GM19324 (cell line): ENCODE data around the gene DIP2B.
"Not testable (repeated sequence)": the region's sequence is repeated elsewhere in the genome, so short reads cannot be mapped to it uniquely, and the experiment has no call there.

Source experiments
- ATAC-seq: cut with Tn5 transposase; IDR thresholded peaks from one replicate; pipeline ENCODE4 v1.9.1; 2021; ENCODE audit warnings: mild to moderate bottlenecking, moderate library complexity; ENCODE audit not compliant: unreplicated experiment, low FRiP score

Gene DIP2B

GRCh38 chr12:50517421-50518048 is 12.8 kb downstream of the DIP2B start:
- ATAC-seq: peak; percentile 45

DNA sequence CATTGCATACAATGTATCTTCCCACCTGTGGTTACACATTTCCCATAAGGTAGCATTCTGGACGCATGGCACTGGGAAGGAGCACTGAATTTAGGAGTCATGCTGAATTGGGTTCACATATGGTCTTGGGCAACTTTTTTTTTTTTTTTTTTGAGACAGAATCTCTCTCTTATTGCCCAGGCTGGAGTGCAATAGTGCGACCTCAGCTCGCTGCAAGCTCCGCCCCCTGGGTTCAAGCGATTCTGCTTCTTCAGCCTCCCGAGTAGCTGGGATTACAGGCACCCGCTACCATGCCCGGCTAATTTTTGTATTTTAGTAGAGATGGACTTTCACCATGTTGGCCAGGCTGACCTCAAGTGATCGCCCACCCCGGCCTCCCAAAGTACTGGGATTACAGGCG is 13.3 kb downstream of the DIP2B start:
- peak; percentile 1 for ATAC-seq

DNA sequence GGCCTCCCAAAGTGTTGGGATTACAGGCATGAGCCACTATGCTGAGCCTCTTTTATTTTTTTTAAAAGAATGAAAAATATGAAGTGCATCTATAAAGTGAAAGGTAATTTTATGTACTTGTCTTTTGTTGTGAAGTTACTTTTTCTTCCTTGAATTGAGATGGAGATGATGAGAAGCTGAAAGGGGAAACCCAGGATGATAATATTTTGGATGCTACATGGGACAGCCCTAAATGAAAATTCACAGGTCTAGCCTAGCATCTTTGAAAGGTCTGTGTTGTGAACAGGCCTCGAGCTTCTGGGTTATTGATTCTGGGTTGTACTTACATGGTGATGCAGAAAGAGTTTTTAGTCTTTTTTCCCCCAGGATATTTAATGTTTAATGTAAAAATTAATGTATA is 14.6 kb downstream of the DIP2B start:
- no peak for ATAC-seq

DNA sequence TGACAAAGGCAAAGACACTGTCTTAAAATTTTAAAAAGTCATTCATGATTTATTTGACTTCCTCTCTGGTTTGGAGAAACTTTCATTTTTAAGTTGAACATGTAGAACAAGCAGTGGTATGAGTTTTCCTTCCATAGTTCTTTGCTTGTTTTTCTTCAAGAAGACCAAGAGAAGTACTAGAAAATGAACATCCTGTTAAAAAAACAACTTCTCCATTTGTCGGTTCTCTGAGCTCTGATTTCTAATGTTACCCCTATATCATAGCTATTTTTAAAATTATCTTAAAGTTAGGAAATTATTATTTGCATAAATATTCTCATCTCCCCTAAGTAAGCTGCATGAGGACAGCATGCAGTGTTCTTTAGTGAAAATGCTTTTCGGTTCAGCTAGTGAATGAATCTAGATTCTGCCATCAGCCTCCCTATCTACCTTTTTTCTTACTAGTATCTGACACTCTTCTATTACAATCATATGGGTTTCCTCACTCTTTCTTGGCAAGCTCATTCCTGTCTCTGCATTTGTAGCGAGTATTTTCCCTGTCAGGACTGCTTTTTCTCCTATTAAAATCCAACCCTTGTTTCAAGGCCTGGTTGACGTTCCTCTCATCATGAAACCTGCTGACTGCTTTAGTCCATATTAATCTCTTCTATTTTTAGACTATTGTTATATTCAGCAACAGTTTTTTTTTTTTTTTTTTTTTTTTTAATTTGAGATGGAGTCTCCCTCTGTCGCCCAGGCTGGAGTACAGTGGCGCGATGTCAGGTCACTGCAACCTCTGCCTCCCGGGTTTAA is 15.8 kb downstream of the DIP2B start:
- ATAC-seq: no peak

DNA sequence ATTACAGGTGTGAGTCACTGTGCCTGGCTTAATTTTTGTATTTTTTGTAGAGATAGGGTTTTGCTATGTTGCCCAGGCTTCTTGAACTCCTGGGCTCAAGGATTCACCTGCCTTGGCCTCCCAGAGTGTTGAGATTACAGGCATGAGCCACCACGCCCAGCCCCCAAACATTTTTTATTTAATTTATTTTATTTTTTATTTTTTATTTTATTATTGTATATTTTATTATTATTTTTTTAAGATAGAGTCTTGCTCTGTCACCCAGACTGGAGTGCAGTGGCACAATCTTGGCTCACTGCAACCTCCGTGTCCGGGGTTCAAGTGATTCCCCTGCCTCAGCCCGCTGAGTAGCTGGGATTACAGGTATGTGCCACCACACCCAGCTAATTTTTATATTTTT is 17.0 kb downstream of the DIP2B start:
- ATAC-seq: not testable (repeated sequence)

DNA sequence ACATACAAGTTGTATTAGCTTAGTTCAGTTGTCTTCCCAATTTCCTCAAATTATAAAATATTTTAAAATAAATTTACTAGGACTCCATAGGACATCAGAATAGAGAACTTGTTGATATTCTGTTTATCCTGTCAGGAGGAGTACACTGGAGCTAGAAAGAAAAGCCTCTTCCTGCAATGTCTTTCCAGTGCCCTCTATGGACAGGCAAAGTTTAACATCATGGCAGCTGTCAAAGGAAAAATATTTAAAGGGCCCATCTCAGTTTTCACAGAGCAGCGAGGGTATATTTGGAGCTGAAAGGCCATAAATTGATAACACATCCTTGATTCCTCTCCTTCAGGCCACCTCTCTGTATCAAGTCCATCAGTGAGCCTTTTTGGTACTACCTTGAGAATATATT is 19.0 kb downstream of the DIP2B start:
- no peak for ATAC-seq

GRCh38 chr12:50524621-50525020 is 19.8 kb downstream of the DIP2B start:
- no peak for ATAC-seq

DNA sequence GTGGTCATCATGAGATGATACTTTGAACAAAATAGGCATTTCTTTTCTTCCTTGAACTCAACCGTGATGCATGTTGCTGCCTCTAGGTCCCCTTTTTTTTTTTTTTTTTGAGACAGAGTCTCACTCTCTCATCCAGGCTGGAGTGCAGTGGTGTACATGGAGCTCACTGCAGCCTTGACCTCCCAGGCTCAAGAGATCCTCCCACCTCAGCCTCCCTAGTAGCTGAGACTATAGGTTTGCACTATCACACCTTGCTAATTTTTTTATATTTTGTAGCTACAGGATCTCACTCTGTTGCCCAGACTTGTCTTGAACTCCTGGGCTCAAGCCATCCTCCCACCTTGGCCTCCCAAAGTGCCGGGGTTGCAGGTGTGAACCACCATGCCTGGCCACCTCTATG is 20.6 kb downstream of the DIP2B start:
- ATAC-seq: no peak

- no peak for ATAC-seq
Measured at GRCh38 chr12:50527359-50527726, 22.6 kb downstream of the DIP2B start.

DNA sequence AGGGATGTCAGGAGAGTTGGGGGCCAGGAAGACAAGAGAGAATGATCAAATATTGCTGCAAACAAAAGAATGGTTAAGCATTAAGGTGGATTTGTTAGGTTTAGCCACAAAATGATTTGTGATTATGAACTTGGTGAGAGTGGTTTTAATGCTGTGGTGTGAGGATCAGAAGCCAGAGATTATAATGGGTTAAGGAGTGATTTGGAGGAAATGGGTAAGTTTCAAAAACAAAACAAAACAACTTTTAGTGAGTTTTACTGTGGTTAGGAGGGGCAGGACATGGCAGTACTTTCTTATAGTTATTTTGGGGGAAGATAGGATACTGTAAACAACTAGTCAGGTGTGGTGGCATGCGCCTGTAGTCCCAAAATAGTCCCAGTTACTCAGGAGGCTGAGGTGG is 24.0 kb downstream of the DIP2B start:
- ATAC-seq: no peak

DNA sequence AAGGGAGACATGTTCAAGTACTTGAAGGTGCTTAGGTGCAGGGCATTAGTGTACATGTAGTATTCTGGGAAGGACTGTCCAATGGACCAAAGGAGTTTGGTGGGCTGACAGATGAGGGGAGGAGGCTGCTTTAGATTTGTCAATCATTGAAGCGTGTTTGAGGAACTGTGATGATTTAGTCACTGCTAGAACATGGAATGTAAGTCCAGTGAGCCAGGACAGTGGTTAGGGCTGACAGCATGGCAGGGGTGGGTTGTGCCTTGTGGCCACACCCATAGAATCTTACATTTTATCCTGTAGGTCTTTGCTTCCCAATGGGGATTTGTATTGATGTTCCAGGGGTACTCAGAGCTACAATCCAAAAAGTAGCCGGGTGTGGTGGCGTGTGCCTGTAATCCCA is 24.6 kb downstream of the DIP2B start:
- no peak for ATAC-seq

- ATAC-seq: no peak
Measured at GRCh38 chr12:50530532-50530931, 25.7 kb downstream of the DIP2B start.

DNA sequence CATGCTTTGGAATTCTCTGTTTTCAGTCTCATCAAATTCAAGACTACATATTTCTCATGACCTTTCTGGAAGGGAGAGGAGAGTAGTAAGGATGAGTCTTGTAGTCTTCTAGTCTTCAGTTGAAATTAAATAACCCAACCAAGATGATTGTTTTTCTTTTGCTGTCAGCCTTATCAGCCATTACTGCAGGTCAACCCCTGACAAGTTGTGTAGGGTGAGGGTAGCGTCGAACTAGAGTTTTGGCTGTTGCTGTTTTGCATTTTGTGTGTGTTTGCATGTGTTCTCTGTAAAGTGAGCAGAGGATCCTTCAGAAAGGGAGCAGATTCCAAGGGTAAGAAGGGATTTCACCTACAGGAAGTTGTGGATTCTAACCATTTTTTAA is 28.4 kb downstream of the DIP2B start:
- no peak for ATAC-seq

- no peak for ATAC-seq
Measured at GRCh38 chr12:50533971-50534370, 29.2 kb downstream of the DIP2B start.

- ATAC-seq: no peak
Measured at GRCh38 chr12:50536831-50537537, 32.2 kb downstream of the DIP2B start.

DNA sequence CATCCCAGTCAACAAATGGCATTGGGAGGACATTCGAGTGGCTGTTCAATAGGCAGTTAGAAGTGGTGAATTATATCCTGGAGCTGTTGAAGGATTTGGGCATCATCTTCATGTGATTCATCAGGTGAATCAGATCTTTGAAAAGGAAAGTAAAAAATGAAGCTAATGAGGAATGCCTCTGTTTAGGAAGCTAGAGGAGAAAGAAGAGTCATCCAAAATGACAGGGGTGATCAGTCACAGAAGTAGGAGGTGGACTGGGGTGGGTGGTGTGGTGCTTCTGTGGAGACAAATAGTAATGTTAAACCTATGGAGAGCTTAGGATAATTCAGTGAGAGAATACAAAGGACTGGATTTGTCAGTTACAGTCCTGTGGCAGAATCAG is 32.7 kb downstream of the DIP2B start:
- no peak for ATAC-seq

GRCh38 chr12:50538182-50538581 is 33.4 kb downstream of the DIP2B start:
- ATAC-seq: no peak

DNA sequence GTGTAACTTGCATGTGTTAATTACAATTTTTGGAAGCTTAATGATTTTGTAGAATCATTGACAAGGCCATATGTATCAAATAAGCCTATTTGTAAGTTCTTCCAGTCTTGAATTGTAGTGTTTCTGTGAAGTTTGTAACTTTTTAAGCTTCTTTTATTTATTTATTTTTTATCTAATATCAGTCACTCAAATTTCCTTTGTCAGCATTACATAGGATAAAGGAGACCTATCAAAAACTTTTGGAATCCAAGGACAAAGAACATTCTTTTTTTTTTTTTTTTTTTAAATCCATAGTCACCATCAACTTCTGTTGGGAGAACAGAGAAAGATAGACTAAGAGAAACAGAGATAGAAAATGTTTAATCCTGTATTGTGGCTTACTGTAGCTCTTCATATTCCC is 36.4 kb downstream of the DIP2B start:
- no peak for ATAC-seq

DNA sequence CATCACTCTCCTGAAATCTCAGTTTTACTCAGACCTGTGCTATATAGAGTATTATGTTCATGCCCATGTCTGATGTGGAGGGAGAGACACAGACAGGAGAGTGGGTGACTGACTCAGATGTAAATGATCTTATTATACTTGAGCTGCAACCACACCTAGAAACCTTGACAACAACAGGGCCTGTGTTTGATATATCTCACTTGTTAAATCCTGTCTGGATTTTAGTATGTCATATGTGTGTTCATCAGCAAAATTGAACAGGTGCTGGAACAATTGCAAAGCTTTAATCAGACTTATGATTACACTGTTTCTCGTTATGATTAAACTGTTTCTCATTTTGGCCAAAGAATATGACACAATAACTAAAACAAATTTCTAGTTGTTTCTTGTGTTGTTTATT is 37.7 kb downstream of the DIP2B start:
- no peak for ATAC-seq

DNA sequence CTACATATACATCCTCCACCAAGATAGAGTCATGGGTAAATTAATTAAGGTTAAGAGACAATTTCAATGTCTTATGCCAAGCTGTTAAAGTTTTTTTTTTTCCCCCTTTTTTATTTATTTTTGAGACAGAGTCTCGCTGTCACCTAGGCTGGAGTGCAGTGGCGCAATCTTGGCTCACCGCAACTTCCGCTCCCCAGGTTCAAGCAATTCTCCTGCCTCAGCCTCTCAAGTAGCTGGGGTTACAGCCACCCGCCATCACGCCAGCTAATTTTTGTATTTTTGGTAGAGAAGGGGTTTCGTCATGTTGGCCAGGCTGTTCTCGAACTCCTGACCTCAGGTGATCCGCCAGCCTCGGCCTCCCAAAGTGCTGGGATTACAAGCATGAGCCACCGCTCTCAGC is 38.4 kb downstream of the DIP2B start:
- not testable (repeated sequence) for ATAC-seq

- ATAC-seq: no peak
Measured at GRCh38 chr12:50545213-50545612, 40.4 kb downstream of the DIP2B start.

GRCh38 chr12:50545786-50546185 is 41.0 kb downstream of the DIP2B start:
- no peak for ATAC-seq
